NCI-H2107 treated with DMSO at 0.1 percent for 48 hours (cell line): ENCODE data around the gene CREB5.

Source experiments
- DNase-seq: peaks from one replicate; lab custom pipeline; 2025; ENCODE audit not compliant: unreplicated experiment; lab: John Stamatoyannopoulos, UW

Gene CREB5

GRCh38 chr7:28405662-28406061 is 6.7 kb upstream of the CREB5 start:
- DNase-seq, result no peak

- no peak for DNase-seq
Measured at GRCh38 chr7:28406192-28406591, 6.1 kb upstream of the CREB5 start.

- no peak for DNase-seq
Measured at GRCh38 chr7:28407651-28408050, 4.7 kb upstream of the CREB5 start.

DNA sequence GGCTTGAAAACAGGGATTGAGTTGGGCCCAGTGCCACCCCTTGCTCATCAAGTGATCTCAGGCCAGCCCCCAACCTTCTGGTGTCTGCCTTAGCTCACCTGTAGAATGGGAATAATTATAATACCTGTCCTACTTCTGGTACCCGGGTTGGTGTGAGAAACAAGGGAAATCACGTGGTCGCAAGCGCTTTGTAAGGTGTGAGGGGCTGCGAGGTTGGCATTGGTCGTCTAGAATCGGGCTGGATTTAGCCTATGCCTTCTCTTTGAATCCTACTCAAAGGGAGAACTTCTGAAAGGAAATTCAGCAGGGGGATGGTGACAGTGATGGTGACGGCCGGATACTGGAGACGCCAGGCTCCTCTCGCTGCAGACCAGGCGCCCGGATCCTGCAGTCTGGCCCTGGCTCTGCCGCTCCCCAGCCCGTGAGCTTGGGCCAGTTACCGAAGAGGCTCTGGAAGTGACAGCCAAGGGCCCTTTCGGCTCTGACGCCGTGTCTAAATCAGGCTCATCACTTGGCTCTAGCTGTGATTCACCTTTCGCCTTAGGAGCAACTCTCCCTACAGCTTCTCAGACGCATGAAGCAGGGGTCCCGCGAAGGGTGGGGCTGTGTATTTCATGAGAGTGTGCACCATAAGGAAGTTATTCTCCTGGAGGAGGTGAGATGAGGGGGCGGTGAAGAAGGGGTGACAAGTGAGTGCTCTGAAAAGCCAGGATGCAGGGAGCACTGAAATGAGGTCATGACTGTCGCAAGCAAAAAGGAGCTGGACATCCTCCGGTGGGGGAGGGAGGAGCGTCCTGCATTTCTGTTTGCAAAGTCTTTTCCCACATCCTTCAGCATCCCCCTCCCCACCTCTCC is 4.0 kb upstream of the CREB5 start:
- no peak for DNase-seq

DNA sequence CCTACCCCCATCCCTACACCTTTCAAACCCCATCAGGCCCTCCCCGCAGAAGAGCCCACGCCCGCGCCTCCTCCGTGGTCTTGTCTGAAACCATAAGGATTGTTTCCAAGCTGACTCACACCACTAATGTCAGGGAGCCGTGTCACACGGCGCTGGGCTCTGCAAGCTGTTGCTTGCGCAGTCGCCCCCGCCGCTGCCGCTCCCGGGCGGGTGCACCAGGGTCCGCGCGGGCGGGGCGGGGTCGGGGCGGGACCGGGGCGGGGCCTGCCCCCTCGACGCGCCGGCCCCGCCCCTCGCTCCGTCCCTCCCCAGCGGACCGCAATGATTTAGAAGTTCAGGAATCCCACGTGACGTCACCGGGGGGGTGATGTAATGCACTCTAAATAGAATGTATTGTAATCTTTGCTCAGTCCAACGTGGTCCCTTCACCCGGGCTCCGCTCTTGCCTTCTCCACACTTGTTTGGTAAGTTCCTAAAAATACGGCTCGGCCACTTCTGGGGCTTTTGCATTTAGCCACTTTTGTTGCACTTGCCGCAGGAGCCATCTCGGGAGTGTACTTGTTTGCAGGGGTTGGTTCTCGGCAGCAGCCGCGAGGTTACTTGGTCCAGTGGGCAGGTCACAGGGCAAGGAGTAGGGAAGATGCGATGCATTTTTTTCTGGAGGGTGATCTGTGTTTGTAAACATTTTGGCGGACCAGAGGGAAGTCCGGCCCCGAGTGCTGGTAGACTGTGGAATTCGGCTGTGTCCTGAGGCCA is 3.2 kb upstream of the CREB5 start:
- DNase-seq, result peak; percentile 58

DNA sequence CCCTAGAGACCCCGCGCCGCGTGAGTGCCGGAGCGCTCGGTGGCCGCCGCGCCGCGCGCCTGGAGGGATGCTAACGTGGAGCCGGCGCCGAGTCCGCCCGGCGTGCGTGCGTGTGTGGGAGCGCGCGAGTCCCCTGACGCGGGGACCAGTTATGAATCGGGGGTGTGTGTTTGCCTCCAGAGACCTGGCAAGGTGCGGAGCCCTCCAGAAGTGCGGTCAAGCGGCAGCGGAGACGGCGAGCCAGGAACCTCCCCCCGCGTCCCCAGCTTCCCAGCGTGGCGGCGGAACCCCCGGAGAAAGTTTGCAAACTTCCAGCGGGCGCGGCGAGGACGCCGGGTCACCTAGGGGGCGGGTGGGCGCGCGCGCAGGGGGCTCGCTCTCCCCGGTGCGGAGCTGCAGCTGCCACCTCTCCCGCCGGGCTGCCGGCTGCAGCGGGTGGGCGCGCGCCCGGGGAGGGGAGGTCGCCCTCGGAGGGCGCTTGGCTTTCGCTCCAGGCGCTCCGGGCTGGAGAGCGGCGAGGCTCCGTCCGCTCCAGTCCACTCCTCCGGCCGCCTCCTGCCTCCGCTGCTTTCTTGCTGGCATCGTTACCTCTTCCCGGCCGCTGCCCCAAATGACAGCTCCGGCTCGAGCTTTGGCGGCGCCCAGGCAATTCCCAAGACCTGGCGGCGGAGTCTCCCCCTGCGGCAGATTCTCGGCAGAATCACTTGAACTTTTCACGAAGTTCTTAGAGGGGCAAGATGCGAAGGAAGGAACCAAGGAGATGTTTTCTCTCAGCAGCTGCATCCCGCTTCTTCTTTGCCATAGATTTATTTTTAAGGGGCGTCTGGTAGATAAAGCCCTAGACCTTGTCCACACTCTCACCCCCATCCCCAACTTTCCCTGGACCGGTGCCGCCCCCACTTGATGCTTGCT is 2.3 kb upstream of the CREB5 start:
- DNase-seq, result no peak

DNA sequence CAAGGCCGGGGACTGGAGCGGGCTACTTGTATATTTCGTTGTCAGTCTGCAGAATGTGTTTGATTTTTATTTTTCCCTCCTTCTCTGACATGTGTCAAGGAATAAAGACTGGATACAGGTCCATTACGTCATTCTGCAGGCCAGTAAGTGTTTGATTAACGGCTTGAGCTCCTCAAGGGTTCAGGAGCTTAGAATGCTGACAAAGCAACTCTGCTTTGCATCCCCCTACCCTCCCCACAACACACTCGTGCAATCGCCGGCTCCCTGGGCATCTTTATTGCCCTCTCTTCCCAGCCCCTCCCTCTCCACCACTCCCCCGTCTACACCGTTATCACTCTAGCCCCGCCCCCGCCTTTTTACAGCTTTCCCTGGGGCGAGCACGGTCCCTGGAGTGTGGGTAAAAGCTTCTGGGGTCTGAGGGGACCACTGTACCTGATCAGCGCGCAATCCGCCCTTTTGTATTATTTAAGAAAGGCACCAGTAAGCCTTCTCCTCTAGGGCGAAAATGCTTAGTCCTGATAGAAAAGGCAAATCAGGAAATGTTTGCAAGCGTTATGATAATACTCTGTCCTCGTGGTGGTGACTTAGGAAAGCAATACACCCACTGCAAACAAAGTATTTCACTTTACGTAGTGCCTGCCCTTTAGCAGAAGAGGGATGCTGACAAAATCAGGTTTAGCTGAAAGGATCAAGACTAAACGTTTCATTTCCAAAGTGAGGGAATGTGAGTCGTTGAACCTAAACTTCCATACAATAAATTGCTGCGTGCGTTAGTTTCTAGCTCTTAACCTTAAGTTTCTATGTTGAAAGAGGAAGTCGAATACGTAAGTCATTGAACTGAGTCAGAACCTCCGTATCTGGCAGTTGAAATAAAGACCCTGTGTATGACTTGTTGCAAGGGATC is 1.4 kb upstream of the CREB5 start:
- DNase-seq, result no peak

GRCh38 chr7:28413011-28413410 is 693 bp downstream of the CREB5 start:
- no peak for DNase-seq

GRCh38 chr7:28414453-28414852 is 2.1 kb downstream of the CREB5 start:
- DNase-seq, result no peak

- DNase-seq, result no peak
Measured at GRCh38 chr7:28417321-28417940, 5.1 kb downstream of the CREB5 start.

- no peak for DNase-seq
Measured at GRCh38 chr7:28418311-28418710, 6.0 kb downstream of the CREB5 start.

- no peak for DNase-seq
Measured at GRCh38 chr7:28418966-28419365, 6.6 kb downstream of the CREB5 start.

GRCh38 chr7:28419716-28420115 is 7.4 kb downstream of the CREB5 start:
- no peak for DNase-seq

DNA sequence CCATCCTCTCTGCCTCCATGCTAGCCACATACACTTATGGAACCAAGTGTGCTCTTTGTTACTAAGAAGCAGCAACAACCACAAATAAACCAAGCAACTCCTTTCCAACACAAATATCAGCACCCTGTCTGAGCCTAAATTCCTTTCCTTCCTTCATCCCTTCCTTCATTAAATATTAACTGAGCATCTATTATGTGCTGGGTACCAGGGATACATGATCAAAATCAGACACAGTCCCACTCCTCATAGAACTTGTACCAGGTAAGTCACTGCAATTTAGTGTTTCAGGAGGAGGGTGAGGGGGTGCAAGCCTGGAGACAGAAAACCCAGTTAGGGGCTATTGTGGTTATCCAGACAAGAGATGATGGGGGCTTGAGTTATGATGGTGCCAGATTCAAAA is 10.8 kb downstream of the CREB5 start:
- DNase-seq, result no peak

DNA sequence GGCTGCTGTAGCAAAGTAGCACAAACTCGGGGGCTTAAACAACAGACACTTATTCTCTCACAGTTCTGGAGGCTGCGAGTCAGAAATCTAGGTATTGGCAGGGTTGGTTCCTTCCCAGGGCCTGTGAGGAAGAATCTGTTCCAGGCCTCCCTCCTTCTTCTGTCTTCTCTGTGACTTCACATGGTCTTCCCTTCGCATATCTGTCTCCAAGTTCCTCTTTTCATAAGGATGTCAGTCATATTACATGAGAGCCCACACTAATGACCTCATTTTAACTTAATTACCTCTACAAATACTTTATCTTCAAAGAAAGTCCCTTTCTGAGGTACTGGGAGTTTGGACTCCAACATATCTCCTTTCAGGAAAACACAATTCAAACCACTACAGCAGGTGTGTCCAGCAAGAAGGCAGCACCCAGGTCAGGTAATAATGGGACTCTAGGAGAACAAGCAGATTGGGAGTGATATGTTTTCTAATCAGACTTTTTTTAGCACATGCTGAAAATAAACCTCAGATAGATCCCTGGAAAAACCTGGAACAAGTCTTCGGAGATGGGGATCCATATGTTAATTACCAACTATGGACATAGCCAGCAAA is 11.7 kb downstream of the CREB5 start:
- DNase-seq, result no peak

GRCh38 chr7:28425496-28425895 is 13.2 kb downstream of the CREB5 start:
- no peak for DNase-seq

DNA sequence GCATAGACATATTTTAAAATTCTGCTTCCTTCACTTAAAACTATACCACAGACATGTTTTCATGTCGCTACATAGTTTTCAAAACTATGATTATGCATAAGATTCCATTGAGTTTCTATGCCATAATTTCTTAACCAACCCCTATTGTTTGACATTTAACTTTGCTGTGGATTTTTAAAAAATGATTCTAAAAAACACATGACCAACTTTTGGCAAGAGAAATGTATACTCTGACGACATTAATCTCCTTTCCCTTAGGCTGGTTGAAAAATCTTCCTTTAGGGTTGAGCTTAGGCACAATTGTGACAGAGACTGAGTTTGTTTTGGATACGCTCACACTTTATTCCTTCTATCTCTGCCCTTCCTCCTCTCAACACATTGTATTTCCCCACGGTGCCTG is 14.9 kb downstream of the CREB5 start:
- DNase-seq, result no peak

DNA sequence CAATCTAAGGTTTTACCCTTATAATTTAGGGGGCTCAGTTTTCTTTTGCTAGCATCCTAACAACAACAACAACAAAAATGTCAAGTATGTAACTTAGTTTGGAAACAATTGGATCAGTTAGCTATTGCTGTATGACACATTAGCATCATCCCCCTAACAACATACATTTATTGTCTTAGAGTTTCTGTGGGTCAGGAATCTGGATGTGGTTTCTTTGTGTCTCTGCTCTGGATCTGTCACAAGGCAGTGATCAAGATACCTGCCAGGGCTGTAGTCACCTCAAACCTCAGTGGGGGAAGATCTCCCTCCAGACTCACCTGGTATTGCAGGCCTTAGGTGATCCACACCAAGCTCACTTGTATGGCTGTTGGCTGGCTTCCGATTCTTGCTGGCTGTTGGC is 18.3 kb downstream of the CREB5 start:
- DNase-seq, result no peak

- no peak for DNase-seq
Measured at GRCh38 chr7:28432105-28432504, 19.8 kb downstream of the CREB5 start.

DNA sequence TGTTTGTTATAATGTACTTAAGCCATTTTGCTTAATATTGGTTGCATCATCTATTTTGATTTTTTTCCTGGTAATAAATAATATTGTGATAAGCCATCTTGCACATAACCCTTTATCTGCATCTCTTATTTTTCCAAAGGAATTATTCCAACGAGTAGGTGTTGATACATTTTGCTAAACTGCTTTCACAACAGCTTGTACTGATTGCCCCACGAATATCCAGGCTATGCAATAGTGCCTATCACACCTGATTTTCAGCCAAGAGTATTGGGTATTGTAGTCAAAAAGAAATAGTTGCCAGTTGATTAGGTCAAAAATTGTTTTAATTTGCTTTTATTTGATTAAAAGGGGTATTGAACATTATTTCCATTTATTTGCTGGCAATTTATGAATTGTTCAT is 20.7 kb downstream of the CREB5 start:
- no peak for DNase-seq
